ENCODE results near the gene PLCB3.

GRCh38 chr11:64201543-64201942, 49.8 kb upstream of the PLCB3 start:
- TF ChIP-seq CTCF (IDR thresholded peaks at IDR 0.05; ENCODE audit: insufficient read depth, low read depth, low read length) = no peak
- no peak for TF ChIP-seq EZH2 (IDR thresholded peaks at IDR 0.05; ENCODE audit: insufficient read depth, low read length)

Measured in astrocyte (in vitro differentiated cells and primary cell).